Right renal pelvis (tissue), 4 donors: ENCODE results near the gene RPL26. TPM values are rescaled to one million over a fixed set of nuclear protein-coding genes. Genes with fewer than 3 reads are reported as not detected.
A peak's percentile ranks its signal among the peaks of the same experiment; 100 is the strongest.
"Not testable (repeated sequence)": the region's sequence is repeated elsewhere in the genome, so short reads cannot be mapped to it uniquely, and the experiment has no call there.

ENCODE experiments used
- DNase-seq, 4 donors: peaks; one replicate each; pipeline ENCODE4 v3.0.0-alpha.2; 2013; ENCODE audit warnings: low read depth in 4 of 4, low spot score in 3 of 4, missing footprints in 1 of 4
- polyA plus RNA-seq, 4 donors: library from polyadenylated mRNA; unstranded; fragments of 120-200 nt; gene quantifications; one replicate each; pipeline ENCODE4 v1.2.1, GENCODE V29; 2013; ENCODE audit not compliant: insufficient read length in 4 of 4

The RPL26 gene
- polyA plus RNA-seq, 4 donors, result 2,521 to 2,727 (median 2,681) TPM

DNA sequence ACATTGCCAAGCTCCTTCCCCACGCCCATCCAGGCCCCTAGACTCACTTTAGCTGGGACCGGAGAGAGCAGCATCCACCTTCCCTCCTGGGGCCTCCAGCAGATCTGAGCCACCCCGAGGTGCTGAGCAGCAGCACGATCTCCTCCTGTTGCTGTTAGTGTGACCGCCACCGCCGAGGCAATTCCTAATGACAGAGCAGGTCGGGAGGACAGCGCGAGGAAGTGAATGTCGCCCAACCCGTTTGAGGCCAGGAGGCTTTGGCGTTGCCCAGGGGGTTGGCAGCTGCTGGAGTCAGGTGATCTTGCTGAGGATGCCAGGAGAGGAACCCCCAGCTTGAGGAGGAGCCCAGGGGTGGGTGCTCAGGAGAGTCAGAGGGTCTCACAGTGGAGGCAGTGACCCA is 14.6 kb upstream of the RPL26 start, which contains the start of gene RNF222:
Gene RNF222 (minus strand): TSS at position 192 of the 400 bp plus-strand sequence. CDS start 4,366 bp downstream, outside the sequence.
- DNase-seq, result no peak

DNA sequence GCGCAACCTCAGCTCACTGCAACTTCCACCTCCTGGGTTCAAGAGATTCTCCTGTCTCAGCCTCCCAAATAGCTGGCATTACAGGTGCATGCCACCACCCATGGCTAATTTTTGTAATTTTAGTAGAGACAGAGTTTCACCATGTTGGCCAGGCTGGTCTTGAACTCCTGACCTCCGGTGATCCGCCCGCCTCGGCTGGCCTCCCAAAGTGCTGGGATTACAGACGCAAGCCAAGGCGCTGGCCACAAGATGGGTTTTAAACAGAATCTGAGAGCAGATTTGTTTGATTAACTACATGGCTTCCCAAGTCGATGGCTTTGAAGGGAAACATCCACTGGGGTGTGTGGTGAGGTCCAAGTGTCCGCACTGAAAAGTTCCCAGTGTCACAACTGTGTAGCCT is 11.5 kb upstream of the RPL26 start:
- not testable (repeated sequence) for DNase-seq

DNA sequence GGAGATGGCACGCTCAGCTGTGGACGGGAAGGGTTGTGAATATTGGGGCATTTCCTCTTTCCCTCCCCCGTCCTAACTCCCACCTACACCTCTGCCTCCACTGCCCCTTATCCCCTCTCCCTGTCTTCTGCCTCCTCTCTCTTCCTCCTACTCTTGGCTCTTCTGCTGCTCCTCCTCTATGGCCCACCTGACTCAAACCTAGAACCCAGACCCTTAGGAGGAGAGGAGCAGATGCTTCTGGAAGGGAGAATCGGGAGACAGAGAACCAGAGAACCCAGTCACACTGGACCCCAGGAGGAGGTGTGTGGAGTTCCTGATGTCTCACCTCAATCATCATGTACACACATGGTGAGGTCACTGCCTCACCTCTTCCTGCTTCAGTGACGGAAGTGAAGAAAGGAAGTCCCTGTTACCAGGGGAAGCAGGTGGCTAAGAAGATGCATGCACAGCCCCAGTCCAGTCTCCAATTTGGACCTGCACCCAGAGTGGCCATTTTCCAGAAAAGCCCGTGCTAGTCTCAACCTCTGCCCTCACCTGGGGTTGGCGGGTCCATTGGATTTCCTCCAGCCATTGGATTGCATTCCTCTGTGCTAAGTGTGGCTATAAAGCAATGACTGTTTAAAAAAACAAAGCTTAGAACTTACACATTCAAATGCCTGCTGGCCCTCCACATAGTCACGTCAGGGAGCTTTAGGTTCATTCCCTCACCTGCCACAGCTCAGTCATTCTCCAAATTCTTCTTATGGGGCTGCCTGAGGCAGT is 10.7 kb upstream of the RPL26 start:
- no peak for DNase-seq

DNA sequence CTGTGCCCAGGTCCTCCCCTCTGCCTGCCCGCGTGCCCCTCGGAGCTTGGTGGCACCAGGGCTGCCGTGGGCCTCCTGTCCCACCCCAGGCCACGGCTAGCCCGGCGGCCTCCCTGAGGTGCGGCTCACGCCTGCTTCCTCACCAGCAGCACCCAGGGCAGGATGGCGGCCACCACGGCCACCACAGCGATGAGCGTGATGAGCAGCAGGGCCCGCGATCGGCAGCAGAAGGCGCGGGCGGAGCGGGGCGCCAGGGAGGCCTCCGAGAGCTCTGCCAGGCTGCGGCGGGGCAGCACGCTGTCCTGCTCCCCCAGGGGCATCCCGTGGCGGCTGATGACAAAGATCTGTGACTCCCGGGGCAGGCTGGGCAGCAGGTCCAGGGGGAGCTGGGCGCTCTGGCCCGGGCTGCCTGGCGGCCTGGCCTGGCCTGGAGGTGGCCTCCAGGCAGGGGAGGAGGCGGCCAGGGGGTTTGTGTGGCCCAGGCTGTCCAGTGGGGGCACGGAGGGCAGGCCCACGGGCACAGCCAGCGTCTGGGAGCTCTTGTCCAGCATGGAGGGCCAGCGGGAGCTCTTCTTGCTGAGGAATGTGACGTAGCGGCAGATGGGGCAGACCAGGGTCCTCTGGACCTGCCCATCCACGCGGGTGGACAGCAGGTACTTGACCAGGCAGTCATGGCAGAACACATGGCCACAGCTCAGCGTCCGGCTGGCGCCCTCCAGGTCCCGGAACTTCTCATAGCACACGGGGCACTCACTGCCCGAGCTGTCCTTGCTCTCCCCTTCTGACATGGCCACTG is 9.9 kb upstream of the RPL26 start:
- no peak for DNase-seq

DNA sequence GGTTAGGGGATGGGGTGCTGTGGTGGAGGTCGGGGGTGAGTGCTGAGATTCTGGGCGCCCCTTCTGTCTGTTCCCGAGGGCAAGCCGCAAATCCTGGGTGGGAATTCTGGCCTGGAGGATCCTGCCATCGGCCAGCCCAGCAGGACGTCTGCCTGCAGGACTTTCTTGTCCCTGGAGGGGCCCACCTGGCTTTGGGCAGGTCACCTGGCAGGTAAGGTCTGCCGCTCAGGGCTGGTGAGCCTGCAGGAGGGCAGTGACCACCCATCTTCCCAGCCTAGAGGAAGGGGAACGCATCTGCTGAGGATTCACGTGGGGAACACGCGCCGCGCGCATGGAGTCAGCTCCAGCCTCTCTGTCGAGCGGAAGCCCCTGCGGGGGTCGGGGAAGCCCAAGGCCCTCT is 9.3 kb upstream of the RPL26 start:
- DNase-seq, result no peak

DNA sequence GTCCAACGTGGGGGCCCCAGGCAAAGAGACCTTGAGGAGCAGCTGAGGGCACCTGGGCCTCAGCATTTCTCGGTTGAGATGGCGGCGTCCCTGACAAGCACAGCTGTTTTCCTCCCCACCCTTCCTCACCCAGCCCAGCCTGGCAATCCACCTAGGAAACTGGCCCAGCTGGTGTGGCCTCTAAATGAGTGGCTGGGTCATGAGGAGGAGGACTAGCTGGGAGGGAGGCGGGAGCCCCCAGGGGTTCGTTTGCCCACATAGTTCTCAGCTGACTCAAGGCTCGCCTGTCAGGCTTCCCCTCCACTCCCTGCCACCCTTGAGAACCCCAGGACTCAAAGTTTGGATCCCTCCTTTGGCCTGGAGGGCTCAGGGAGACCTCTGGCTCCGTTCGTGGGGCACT is 8.7 kb upstream of the RPL26 start:
- DNase-seq, result no peak

DNA sequence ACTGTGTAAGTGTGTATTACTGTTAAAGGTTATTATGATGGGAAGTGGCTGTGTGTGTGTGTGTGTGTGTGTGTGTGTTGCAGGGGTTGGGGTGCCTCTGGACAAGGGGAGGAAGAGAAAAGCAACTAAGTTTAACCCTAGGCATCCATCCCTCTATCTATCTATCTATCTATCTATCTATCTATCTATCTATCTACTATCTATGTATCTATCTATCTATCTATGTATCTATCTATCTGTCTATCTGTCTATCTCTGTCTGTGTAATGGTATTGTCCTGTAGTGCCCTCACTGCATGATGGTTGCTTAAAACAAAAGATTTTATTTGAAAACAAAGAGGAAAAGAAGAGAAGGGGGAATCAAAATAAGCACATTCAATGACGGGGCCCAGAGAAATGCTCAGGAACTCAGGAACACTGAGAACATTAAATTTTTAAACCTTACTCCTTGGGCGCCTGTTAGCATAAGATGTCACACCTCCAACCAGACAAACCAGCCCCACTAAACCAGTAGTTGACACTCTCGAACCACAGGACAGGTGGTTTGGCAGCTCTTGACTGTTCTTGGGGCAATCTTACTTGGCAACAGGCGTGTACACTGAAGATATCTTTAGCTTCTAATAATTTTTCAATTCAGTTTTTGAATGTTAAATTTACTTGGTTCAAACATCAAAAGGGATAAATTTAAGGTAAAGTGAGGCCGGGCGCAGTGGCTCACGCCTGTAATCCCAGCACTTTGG is 5.1 kb upstream of the RPL26 start:
- DNase-seq, result no peak

DNA sequence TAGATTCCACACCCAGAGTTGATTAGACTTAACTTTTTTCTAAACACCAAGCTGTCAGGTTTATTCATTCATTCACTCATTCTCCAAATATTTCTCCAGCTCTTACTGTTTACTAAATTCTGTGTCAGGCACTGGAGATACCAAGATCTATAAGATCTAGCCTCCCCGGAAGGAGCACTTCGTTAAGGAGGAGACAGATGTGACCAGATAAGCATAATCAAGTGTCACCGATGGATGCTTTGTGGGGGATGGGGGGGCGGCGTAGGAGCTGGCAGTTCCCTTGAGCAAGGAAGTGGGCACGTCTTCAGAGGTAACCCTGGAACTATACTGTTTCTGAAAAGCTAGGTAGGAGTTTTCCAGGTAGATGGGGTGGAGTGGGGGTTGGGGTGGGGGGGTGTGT is 3.8 kb upstream of the RPL26 start:
- DNase-seq, result no peak

DNA sequence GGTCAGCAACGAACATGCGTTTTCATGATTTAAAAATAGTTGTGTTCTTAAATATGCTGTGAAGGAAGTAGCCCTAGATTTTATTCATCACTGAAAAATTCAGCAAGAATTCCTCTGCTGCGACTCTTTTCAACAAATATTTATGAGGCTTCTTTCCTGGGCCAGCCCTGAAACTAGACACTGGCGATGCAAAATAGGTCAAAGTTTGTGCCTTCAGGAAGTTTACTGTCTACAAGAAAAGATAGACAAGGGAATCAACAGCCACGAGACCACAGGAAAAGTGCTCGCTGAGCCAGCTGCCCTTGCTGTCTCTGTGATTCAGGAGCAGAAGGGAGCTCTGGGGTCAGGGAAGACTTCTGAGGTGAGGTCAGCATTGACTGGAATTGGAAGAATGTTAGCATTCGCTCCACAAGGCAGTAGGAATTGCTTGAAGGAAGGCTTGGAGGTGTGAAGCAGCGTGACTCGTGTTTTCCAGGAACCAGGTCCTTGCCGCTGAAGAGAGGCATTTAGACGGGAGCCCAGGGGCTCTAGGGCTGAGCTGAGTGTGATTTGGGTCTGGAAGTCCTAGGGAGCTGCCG is 1.9 kb upstream of the RPL26 start:
- no peak for DNase-seq

DNA sequence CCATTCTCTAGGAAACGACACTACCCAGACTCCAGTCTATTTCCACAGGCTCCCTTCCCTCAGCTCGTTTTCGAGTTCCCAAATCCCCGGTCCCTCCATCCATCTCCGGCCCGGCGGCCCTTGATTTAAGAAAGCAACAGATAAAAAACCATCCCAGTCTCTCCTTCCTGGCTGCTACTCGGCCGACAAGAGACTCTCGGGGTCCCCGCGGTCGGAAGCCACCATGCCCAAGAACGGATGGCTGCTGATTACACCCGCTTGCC is 182 bp downstream of the RPL26 start:
- no peak for DNase-seq

DNA sequence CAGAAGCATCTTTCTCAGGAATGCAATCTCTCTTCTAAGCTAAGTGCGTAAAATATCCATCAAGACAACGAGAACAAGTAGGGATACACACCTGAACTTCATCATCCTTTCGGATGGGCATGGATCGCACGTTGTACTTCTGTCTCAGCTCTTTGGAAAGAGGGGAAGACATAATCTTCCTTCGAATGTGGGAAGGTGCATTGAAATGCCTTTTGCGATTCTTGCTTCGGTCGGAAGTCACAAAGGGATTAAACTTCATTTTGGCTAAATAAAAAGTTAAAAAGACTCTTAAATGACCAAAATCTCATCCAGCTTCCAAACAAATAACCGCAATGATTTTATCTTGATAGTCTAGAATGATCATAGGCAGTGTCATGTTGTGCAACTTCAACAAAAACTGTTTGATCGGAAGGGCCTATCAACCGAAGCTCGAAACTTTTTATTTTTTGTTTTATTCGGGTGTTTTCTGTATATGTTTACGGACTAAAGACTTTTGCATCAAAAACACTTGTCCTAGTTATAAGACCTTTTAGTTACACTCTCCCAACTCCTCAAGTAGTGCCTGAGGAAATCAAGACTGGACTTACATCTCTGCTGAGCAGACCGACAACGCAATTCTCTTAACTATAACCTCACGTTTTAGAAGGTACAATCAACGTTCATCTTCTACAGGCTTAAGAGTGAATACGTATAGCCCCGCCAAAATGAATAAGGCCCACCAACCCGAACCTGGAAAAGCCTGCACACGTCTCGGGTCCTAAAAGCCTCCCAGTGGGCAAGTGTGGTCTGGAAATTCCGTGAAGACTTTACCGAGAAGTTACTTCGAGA is 727 bp downstream of the RPL26 start:
- no peak for DNase-seq

DNA sequence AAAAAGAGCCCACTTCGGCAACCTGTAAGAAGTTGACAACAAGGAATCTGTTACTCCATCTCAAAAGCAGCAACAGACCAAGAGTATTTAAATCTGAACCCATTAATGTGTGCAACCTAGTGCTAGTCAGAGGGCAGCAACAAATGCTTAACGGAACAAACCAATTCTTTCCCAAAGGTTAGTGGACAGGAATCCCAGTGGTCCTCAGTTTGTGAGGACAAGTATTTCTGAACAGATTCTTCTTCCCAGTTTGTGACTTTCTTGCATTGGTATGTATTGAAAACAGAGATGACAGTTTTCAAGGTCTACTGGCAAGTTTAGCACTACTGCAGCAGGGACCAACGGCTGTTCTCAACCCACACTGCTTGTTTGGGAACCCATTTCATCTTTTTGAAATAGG is 2.9 kb downstream of the RPL26 start:
- no peak for DNase-seq

DNA sequence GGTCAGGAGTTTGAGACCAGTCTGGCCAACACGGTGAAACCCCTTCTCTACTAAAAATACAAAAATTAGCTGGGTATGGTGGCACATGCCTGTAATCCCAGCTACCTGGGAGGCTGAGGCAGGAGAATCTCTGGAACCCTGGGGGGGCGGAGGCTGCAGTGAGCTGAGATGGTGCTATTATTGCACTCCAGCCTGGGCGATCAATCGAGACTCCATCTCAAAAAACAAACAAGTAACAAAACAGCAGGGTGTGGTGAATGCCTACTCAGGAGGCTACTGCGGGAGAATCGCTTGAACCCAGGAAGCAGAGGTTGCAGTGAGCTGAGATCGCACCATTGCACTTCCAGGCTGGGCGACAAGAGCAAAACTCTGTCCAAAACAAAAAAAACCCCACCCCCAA is 4.9 kb downstream of the RPL26 start:
- DNase-seq, result not testable (repeated sequence)

DNA sequence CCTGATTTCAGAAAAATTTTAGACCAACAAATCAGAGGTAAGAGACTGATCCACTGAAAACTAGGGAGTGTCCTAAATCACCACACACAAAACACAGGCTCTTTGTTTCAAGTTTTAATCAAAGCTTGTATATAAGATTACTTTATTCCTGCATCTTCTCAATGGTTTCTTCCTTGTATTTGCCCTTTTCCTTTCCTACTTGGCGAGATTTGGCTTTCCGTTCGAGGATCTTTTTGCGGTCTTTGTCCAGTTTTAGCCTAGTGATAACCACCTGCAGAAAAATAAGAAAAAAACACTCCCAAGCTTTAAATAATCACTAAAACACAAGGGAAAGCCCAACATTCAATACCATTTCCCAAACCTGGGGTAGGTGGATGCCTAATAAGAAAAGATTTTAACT is 5.6 kb downstream of the RPL26 start:
- no peak for DNase-seq

DNA sequence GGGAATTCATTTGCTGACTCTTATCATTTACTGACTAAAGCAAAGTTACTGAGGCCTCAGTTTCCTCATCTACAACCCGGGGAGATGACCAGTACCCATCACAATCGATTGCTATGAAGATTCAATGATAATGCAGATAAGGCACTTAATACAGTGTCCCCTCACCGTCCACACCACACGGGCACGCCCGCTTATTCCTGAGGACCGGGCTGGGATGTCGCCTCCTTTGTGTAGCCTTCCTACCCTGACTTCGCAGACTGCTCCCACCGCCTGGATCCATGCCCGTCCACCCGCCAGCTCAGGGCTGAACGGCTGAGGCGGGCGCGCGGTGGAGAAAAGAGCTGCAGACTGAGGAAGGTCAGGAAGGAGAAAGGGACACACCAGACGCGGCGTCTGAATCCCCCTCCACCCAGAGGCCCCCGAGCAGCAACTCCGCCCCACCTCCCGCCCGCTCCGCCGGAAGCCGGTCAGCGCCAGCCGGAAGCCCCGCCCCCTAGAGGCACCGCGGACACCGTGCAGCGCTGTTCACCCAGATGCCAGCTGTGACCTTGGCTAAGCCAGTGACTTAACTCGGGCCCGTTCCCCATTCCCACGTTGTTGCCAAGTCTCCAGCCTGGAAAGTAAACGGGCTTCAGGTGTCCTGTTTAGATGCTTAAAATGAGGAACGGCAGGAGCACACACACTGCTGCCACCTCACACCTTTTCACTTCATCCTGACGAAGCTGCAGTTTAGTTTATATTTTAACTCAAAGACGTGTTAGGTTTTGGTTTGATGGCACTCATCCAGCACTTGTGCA is 6.5 kb downstream of the RPL26 start, which contains the start of gene KRABD2:
Gene KRABD2 (minus strand): TSS at position 434 of the 797 bp plus-strand sequence.
- peak in 3 of 4 donors; percentile 69 to 79 (median 74) for DNase-seq

DNA sequence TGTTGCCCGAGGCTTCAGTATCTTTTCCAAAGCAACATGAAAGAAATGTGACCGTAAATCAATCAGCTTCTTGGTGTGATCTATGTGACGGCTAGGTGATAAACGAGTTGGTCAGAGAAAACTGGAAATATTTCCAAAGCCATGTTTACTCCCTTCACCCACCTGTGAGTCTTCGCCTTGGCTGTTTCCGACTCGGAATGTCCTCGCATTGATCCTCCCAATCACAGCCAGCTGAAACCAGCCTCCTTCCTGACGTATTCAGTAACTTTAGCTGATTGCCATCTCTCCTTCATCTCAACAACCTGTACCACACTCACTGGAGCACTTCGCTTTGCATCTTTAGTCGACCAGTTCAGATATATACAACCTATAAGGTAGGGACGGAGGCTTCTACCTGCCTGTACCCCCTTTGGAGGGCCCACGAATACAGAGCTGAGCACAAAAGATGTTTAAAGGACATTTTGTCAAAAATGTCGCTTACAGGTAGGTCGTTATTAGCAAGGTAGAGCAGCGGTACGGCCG is 7.2 kb downstream of the RPL26 start:
- DNase-seq, result peak in 2 of 4 donors; percentile 23 to 38

DNA sequence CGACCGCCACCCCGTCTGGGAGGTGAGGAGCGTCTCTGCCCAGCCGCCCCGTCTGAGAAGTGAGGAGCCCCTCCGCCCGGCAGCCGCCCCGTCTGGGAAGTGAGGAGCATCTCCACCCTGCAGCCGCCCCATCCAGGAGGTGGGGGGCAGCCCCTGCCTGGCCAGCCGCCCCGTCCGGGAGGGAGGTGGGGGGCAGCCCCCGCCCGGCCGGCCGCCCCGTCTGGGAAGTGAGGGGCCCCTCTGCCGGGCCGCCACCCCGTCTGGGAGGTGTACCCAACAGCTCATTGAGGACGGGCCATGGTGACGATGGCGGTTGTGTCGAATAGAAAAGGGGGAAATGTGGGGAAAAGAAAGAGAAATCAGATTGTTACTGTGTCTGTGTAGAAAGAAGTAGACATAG is 9.1 kb downstream of the RPL26 start:
- not testable (repeated sequence) for DNase-seq

DNA sequence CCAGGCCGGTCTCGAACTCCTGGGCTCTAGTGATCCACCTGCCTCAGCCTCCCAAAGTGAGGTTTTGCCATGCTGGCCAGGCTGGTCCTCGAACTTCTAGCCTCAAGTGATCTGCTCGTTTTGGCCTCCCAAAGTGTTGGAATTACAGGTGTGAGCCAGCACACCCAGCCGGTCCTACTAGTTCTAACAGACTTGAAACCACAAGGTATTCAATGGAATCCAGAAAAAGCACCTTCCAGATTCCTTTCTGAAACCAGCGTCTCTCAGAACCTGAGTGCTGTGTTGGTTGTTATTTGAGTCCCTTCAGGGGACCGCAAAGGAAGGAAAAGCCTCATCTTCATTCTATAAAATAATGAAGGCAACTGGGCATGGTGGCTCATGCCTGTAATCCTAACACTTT is 10.6 kb downstream of the RPL26 start:
- DNase-seq, result no peak

DNA sequence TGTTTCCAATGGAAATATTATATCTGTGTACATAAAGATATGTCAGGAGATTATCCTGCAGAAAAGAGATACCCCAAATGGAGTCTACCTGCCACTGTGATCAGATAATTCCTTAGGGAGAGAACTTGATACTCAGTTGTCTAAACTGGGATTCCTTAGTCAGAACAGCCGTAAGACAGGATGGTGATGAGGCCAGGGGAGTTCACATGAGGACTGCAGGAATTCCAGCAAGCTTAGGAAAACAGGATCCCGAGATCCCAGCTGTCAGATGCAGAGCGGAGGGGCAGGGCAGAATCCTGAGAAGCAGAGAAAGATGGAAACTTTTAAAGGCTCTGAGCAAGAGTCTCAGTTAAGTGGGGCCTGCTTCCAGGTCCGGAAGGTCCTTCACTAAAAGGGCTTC is 11.2 kb downstream of the RPL26 start:
- DNase-seq, result no peak
